ENCODE measurements around the gene HOXD8. TPM values are rescaled to one million over a fixed set of nuclear protein-coding genes. Genes with fewer than 3 reads are reported as not detected.

HOXD8 gene
- total RNA-seq, 1 donor, result 15.5 TPM

- H3K4me3 ChIP-seq (ENCODE audit: low read depth, low read length), result peak overlapping the region; percentile 67
- TF ChIP-seq, protein P1, sequence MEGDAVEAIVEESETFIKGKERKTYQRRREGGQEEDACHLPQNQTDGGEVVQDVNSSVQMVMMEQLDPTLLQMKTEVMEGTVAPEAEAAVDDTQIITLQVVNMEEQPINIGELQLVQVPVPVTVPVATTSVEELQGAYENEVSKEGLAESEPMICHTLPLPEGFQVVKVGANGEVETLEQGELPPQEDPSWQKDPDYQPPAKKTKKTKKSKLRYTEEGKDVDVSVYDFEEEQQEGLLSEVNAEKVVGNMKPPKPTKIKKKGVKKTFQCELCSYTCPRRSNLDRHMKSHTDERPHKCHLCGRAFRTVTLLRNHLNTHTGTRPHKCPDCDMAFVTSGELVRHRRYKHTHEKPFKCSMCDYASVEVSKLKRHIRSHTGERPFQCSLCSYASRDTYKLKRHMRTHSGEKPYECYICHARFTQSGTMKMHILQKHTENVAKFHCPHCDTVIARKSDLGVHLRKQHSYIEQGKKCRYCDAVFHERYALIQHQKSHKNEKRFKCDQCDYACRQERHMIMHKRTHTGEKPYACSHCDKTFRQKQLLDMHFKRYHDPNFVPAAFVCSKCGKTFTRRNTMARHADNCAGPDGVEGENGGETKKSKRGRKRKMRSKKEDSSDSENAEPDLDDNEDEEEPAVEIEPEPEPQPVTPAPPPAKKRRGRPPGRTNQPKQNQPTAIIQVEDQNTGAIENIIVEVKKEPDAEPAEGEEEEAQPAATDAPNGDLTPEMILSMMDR (IDR thresholded peaks at IDR 0.05; ENCODE audit: insufficient read depth, low read depth, low read length), result no peak
- DNase-seq (ENCODE audit: low read depth), result no peak
Observed at GRCh38 chr2:176137252-176137580, 7.7 kb downstream of the HOXD8 start.

DNA sequence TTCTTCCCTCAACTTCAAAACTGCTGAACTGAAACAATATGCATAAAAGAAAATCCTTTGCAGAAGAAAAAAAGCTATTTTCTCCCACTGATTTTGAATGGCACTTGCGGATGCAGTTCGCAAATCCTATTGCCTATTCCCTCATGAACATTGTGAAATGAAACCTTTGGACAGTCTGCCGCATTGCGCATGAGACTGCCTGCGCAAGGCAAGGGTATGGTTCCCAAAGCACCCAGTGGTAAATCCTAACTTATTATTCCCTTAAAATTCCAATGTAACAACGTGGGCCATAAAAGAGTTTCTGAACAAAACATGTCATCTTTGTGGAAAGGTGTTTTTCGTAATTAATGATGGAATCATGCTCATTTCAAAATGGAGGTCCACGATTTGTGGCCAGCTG, 8.4 kb downstream of the HOXD8 start:
- TF ChIP-seq, protein P1 (IDR thresholded peaks at IDR 0.05; ENCODE audit: insufficient read depth, low read depth, low read length), result no peak
- peak overlapping the region; percentile 67 for H3K4me3 ChIP-seq (ENCODE audit: low read depth, low read length)
- peak; percentile 70 for DNase-seq (ENCODE audit: low read depth)

GRCh38 chr2:176138526-176138922, 9.0 kb downstream of the HOXD8 start:
- DNase-seq (ENCODE audit: low read depth), result peak; percentile 49
- H3K4me3 ChIP-seq (ENCODE audit: low read depth, low read length), result peak overlapping the region; percentile 67
- TF ChIP-seq, protein P1 (IDR thresholded peaks at IDR 0.05; ENCODE audit: insufficient read depth, low read depth, low read length), result no peak

- TF ChIP-seq, protein P1 (IDR thresholded peaks at IDR 0.05; ENCODE audit: insufficient read depth, low read depth, low read length), result no peak
- peak; percentile 43 for DNase-seq (ENCODE audit: low read depth)
- peak overlapping the region; percentile 67 for H3K4me3 ChIP-seq (ENCODE audit: low read depth, low read length)
Observed at GRCh38 chr2:176138923-176139660, 9.6 kb downstream of the HOXD8 start.

DNA sequence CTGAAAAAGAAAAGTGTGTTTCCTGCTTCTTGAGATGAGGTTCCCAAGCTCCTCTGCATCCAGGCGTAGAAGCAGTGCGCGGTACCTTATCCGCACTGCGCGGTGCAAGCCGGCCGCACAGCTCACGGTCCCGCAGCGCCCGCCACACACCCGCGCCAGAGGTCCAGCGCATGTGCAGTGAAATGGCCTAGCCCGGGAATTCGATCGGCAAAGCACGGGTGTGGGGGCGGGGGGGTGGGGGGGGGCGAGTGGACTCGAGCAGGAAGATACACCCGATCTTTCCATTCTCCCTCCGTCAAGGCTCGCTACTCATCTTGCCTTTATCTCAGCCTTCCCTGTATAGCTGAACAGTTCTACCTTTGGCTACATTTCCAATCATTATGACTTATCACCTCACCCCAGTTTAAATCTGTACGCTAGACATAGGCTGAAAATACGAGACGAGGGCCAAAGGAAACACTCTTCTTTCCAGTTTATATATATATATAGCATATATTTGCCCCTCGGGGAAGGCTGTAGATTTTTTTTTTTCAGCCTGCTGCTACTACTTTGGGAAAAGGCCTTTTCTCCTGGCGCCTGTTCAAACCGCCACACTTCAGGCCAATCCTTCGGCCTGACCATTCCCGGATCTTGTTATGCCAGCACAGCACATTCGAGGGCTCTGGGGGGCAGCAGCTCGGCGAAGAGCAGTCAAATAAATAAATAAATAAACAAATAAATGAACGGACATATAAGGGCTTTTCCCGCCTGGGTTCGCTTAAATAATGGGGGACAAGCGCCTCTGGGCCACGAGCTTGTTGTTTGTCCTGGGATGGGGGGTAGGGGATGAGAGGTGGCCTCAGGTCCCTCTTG, 10.4 kb downstream of the HOXD8 start:
- H3K4me3 ChIP-seq (ENCODE audit: low read depth, low read length), result peak overlapping the region; percentile 67
- TF ChIP-seq, protein P1 (IDR thresholded peaks at IDR 0.05; ENCODE audit: insufficient read depth, low read depth, low read length), result no peak
- peak; percentile 37 for DNase-seq (ENCODE audit: low read depth)

GRCh38 chr2:176140513-176141317, 11.2 kb downstream of the HOXD8 start:
- H3K4me3 ChIP-seq (ENCODE audit: low read depth, low read length), result peak overlapping the region; percentile 62
- peak; percentile 68 for DNase-seq (ENCODE audit: low read depth)
- TF ChIP-seq, protein P1 (IDR thresholded peaks at IDR 0.05; ENCODE audit: insufficient read depth, low read depth, low read length), result peak; percentile 81
